Smooth muscle cell (in vitro differentiated cells): ENCODE measurements around the gene RSPRY1. TPM values are rescaled to one million over a fixed set of nuclear protein-coding genes. Genes with fewer than 3 reads are reported as not detected.

Source experiments
- DNase-seq: peaks from one replicate; lab custom pipeline; 2025; ENCODE audit not compliant: unreplicated experiment; lab: John Stamatoyannopoulos, UW
- H2AFZ ChIP-seq: fragments of 200-600 bp; sonication (generic); 2 replicates; pipeline ENCODE4 v1.6.0; 2016; ENCODE audit warnings: antibody characterized with exemption, low read depth, mild to moderate bottlenecking
- H3F3A ChIP-seq: fragments of 200-600 bp; sonication (generic); 2 replicates; pipeline ENCODE4 v1.6.0; 2017; ENCODE audit warnings: antibody characterized with exemption, low read depth
- H3K27ac ChIP-seq: fragments of 200-600 bp; sonication (generic); 2 replicates; pipeline ENCODE4 v1.5.1; 2016; ENCODE audit warnings: low read depth, mild to moderate bottlenecking
- H3K27me3 ChIP-seq: fragments of 200-600 bp; sonication (generic); 2 replicates; pipeline ENCODE4 v1.6.1; 2016; ENCODE audit warnings: low read depth, mild to moderate bottlenecking
- H3K36me3 ChIP-seq: fragments of 200-600 bp; sonication (generic); 2 replicates; pipeline ENCODE4 v1.5.1; 2016; ENCODE audit warnings: low read depth
- H3K4me1 ChIP-seq: fragments of 200-600 bp; sonication (generic); 2 replicates; pipeline ENCODE4 v1.5.1; 2016; ENCODE audit warnings: low read depth
- H3K4me2 ChIP-seq: fragments of 200-600 bp; sonication (generic); 2 replicates; pipeline ENCODE4 v1.6.0; 2016; ENCODE audit warnings: mild to moderate bottlenecking
- H3K4me3 ChIP-seq: fragments of 200-600 bp; sonication (generic); 2 replicates; pipeline ENCODE4 v1.5.1; 2016; ENCODE audit warnings: mild to moderate bottlenecking
- H3K79me2 ChIP-seq: fragments of 200-600 bp; sonication (generic); 2 replicates; pipeline ENCODE4 v1.6.0; 2016; ENCODE audit warnings: low read depth, mild to moderate bottlenecking
- H3K9ac ChIP-seq: fragments of 200-600 bp; sonication (generic); 2 replicates; pipeline ENCODE4 v1.6.0; 2016; ENCODE audit warnings: low read depth
- H3K9me3 ChIP-seq: fragments of 200-600 bp; sonication (generic); replicated peaks from 2 replicates; pipeline ENCODE4 v1.5.1; 2016; ENCODE audit warnings: low read depth
- H4K20me1 ChIP-seq: fragments of 200-600 bp; sonication (generic); 2 replicates; pipeline ENCODE4 v1.6.0; 2016; ENCODE audit warnings: low read depth
- CTCF ChIP-seq: fragments of 200-600 bp; sonication (generic); IDR thresholded peaks from 2 replicates; pipeline ENCODE4 v1.5.1; 2017; ENCODE audit warnings: borderline replicate concordance, mild to moderate bottlenecking, antibody characterized with exemption; ENCODE audit not compliant: insufficient read depth, poor library complexity, severe bottlenecking
- WGBS: methylation state at CpG from one replicate; pipeline ENCODE4 v1.1.7; 2016; ENCODE audit warnings: low lambda C conversion rate; 5-methylcytosine and 5-hydroxymethylcytosine counted together
- polyA plus RNA-seq: library from polyadenylated mRNA; unstranded; fragments of >200 nt; fragmentation: Nextera tagmentation; extraction: Ambion mirVana; gene quantifications from 2 replicates; pipeline ENCODE4 v1.2.1, GENCODE V29; 2016
- total RNA-seq: library from RNA; depleted of rRNA; stranded (reverse); fragments of >200 nt; gene quantifications from 2 replicates; pipeline ENCODE4 v1.2.3, GENCODE V29; 2014

Gene RSPRY1
- total and polyA plus RNA-seq, 2 experiments from 2014 or later = 42.0 to 57.1 TPM

DNA sequence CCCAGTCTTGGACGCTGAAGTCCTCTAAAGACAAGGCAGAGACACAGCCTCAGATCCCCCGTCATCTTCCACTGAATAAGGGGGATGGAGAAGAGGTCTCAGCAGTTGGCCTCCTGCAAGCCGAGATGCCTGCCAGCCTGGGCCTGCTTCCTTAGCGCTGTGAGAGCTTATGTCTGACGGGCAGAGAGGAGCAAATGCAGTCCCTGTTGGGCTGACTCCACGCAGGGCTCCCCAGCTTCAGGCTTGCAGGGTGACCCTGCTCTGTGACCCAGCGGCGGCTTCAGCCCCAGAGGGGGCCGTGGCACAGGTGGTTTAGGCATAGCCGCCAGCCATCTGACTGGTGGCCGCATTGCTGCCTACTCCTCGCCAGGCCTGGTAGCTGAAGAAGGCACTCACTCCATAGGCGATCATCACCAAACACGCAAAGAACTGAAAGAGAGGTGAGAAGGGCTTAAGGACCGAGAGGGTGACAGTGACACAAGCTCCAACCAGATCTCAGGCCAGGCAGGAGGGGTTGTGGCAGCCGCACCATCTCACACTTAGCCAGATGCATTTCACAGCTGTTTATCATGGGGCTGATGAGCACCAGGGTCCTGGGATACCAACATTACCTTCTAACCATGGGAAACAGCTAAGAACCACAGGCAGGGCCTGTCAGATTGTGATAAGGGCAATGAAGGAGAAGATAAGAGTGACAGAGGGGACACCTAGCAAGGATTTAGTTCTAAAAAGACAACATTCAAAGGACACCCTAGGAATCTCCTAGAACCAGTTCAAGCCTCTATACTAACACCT is 70.7 kb downstream of the RSPRY1 start:
- DNase-seq = no peak
- H3K4me1 ChIP-seq = peaks cover 13% of the 10 kb centered on the region
- no peak overlapping the region for H2AFZ ChIP-seq
- 95% methylated on average over 16 of the region's 16 CpGs for whole genome bisulfite sequencing
- no peak overlapping the region for H3K9ac ChIP-seq
- no peak for TF ChIP-seq CTCF
- H3K79me2 ChIP-seq = no peaks in the 10 kb centered on the region
- H3K36me3 ChIP-seq = no peaks in the 10 kb centered on the region
- H3K27me3 ChIP-seq = no peaks in the 10 kb centered on the region
- H3K9me3 ChIP-seq = no peaks in the 10 kb centered on the region
- H4K20me1 ChIP-seq = no peaks in the 10 kb centered on the region
- H3K4me3 ChIP-seq = no peak overlapping the region
- H3K4me2 ChIP-seq = no peak overlapping the region
- no peak overlapping the region for H3K27ac ChIP-seq
- no peaks in the 10 kb centered on the region for H3F3A ChIP-seq

DNA sequence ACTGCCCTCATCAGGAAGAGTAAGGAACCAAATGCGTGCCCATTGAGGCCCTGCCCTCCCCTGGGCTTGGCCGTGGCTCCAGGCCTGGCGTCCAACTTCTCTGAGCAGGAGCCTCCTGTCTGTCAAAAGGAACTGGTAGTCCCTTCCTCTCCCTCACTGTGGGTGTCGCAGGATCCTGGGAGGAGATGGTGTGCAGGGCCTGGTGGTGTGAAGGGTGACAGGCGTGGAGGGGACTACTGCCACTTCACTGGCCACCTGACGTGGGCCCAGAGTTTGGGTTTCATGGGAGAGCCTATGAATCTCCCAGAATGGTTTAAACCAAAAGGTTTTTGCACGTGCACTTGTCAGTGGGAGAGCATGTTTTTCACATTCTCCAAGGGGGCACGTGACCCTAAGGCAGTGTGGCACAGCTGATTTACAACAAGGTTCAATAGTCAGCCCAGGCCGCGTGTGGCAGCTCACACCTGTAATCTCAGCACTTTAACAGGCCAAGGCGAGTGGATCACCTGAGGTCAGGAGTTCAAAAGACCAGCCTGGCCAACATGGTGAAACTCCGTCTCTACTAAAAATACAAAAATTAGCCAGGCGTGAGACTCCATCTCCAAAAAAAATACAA is 71.4 kb downstream of the RSPRY1 start:
- 95% methylated on average over 13 of the region's 13 CpGs for WGBS
- Histone ChIP-seq H3K4me3 (no peak overlapping the region), H3F3A (no peaks in the 10 kb centered on the region), H3K79me2 (no peaks in the 10 kb centered on the region), H4K20me1 (no peaks in the 10 kb centered on the region), H3K27ac (no peak overlapping the region), H3K27me3 (no peaks in the 10 kb centered on the region), H3K9me3 (no peaks in the 10 kb centered on the region), H3K4me1 (peaks cover 13% of the 10 kb centered on the region), H3K4me2 (no peak overlapping the region), H3K36me3 (no peaks in the 10 kb centered on the region), H2AFZ (no peak overlapping the region), H3K9ac (no peak overlapping the region)
- no peak for TF ChIP-seq CTCF
- no peak for DNase-seq

- Histone ChIP-seq H3K9me3 (no peaks in the 10 kb centered on the region), H3K4me1 (peaks cover 13% of the 10 kb centered on the region), H3F3A (no peaks in the 10 kb centered on the region), H3K27ac (no peak overlapping the region), H3K4me3 (no peak overlapping the region), H3K79me2 (no peaks in the 10 kb centered on the region), H3K36me3 (no peaks in the 10 kb centered on the region), H3K27me3 (no peaks in the 10 kb centered on the region), H2AFZ (no peak overlapping the region), H3K9ac (no peak overlapping the region), H3K4me2 (no peak overlapping the region), H4K20me1 (no peaks in the 10 kb centered on the region)
- WGBS = 98% methylated on average over 18 of the region's 18 CpGs
- no peak for TF ChIP-seq CTCF
- DNase-seq = no peak
These were observed 72.2 kb downstream of the RSPRY1 start for GRCh38 chr16:57258226-57258909.
